ENCODE results near the gene VWC2. TPM values are rescaled to one million over a fixed set of nuclear protein-coding genes. Genes with fewer than 3 reads are reported as not detected.

VWC2 gene
- total and polyA plus RNA-seq, 2 of the 8 experiments (the other 6 are each of a cell fraction or from before 2014, with no cell fraction given), result 0.24 to 0.30 TPM

GRCh38 chr7:49783446-49783845, 10.0 kb downstream of the VWC2 start (continued):
- TF ChIP-seq TAF7 (optimal IDR thresholded peaks at IDR 0.05; ENCODE audit: borderline replicate concordance, low read depth, low read length), result no peak
- TF ChIP-seq, protein P1, sequence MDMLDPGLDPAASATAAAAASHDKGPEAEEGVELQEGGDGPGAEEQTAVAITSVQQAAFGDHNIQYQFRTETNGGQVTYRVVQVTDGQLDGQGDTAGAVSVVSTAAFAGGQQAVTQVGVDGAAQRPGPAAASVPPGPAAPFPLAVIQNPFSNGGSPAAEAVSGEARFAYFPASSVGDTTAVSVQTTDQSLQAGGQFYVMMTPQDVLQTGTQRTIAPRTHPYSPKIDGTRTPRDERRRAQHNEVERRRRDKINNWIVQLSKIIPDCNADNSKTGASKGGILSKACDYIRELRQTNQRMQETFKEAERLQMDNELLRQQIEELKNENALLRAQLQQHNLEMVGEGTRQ (IDR thresholded peaks at IDR 0.05; ENCODE audit: low read length), result no peak

Data from H1 (cell line).